HepG2 (cell line): ENCODE results near the gene ALDH18A1. TPM values are rescaled to one million over a fixed set of nuclear protein-coding genes. Genes with fewer than 3 reads are reported as not detected.

Source experiments
- E2F1 ChIP-seq: sonication (generic); formaldehyde crosslinking; IDR thresholded peaks from 2 replicates; pipeline ENCODE4 v1.5.0; 2020; ENCODE audit warnings: missing genetic modification reagents
- GTF2F1 ChIP-seq: fragments of 150-350 bp; IDR thresholded peaks from 2 replicates; pipeline ENCODE4 v1.6.1; 2014; ENCODE audit warnings: low read length
- ISX ChIP-seq: sonication (generic); formaldehyde crosslinking; conservative IDR thresholded peaks from 2 replicates; pipeline ENCODE4 v1.5.0; 2020; ENCODE audit warnings: missing genetic modification reagents
- KAT8 ChIP-seq: IDR thresholded peaks from 2 replicates; pipeline ENCODE4 v1.6.1; 2016; ENCODE audit warnings: missing genetic modification reagents, missing compliant biosample characterization
- KLF16 ChIP-seq, 2 experiments: sonication (generic) in 1 of 2; formaldehyde crosslinking in 1 of 2; IDR thresholded peaks; 2 replicates each; pipeline versions ENCODE4 v1.6.1 to v1.8.0; 2016 to 2023; ENCODE audit warnings: missing genetic modification reagents in 2 of 2, missing compliant biosample characterization in 1 of 2
- LBX2 ChIP-seq: sonication (generic); formaldehyde crosslinking; IDR thresholded peaks from 2 replicates; pipeline ENCODE4 v1.5.0; 2020; ENCODE audit warnings: missing genetic modification reagents, mild to moderate bottlenecking, borderline replicate concordance
- MED13 ChIP-seq: sonication (generic); formaldehyde crosslinking; IDR thresholded peaks from 2 replicates; pipeline ENCODE4 v1.5.0; 2020; ENCODE audit warnings: missing genetic modification reagents
- MXD3 ChIP-seq: IDR thresholded peaks from 2 replicates; pipeline ENCODE4 v1.6.1; 2016; ENCODE audit warnings: mild to moderate bottlenecking, missing biosample characterization, missing genetic modification reagents
- NBN ChIP-seq: fragments of 450-650 bp; conservative IDR thresholded peaks from 2 replicates; pipeline ENCODE4 v1.6.1; 2017
- NR2F6 ChIP-seq, 2 experiments: IDR thresholded peaks; 2 replicates each; pipeline ENCODE4 v1.6.1; 2016; ENCODE audit warnings: antibody characterized with exemption in 1 of 2, mild to moderate bottlenecking in 1 of 2
- POLR2G ChIP-seq: fragments of 200-400 bp; formaldehyde crosslinking; IDR thresholded peaks from 2 replicates; pipeline ENCODE4 v1.6.1; 2018; ENCODE audit warnings: mild to moderate bottlenecking, low read depth, low read length, moderate library complexity
- RBAK ChIP-seq: sonication (generic); formaldehyde crosslinking; IDR thresholded peaks from 2 replicates; pipeline ENCODE4 v1.5.1; 2020; ENCODE audit warnings: mild to moderate bottlenecking, missing genetic modification reagents
- RCOR2 ChIP-seq: IDR thresholded peaks from 2 replicates; pipeline ENCODE4 v1.6.1; 2016; ENCODE audit warnings: missing biosample characterization, missing genetic modification reagents
- SNRNP70 ChIP-seq: fragments of 200-400 bp; formaldehyde crosslinking; IDR thresholded peaks from 2 replicates; pipeline ENCODE4 v1.6.1; 2017; ENCODE audit warnings: mild to moderate bottlenecking, low read depth, low read length, moderate library complexity
- STAT5B ChIP-seq: sonication (generic); formaldehyde crosslinking; IDR thresholded peaks from 2 replicates; pipeline ENCODE4 v1.4.0; 2020; ENCODE audit warnings: missing genetic modification reagents
- ZBTB44 ChIP-seq: sonication (generic); formaldehyde crosslinking; IDR thresholded peaks from 2 replicates; pipeline ENCODE4 v1.4.0; 2020; ENCODE audit warnings: missing genetic modification reagents
- ZEB1 ChIP-seq: IDR thresholded peaks from 2 replicates; pipeline ENCODE4 v1.6.1; 2012; ENCODE audit warnings: mild to moderate bottlenecking, low read depth, inconsistent platforms; ENCODE audit not compliant: insufficient replicate concordance
- ZFP62 ChIP-seq: sonication (generic); formaldehyde crosslinking; IDR thresholded peaks from 2 replicates; pipeline ENCODE4 v1.4.0; 2020; ENCODE audit warnings: missing genetic modification reagents
- ZFP82 ChIP-seq: sonication (generic); formaldehyde crosslinking; IDR thresholded peaks from 2 replicates; pipeline ENCODE4 v1.5.1; 2020; ENCODE audit warnings: mild to moderate bottlenecking, missing genetic modification reagents, borderline replicate concordance
- ZNF253 ChIP-seq: sonication (generic); formaldehyde crosslinking; IDR thresholded peaks from 2 replicates; pipeline ENCODE4 v1.8.0; 2022; ENCODE audit warnings: mild to moderate bottlenecking, missing genetic modification reagents, borderline replicate concordance
- ZNF451 ChIP-seq: sonication (generic); formaldehyde crosslinking; IDR thresholded peaks from 2 replicates; pipeline ENCODE4 v1.5.0; 2020; ENCODE audit warnings: mild to moderate bottlenecking, missing genetic modification reagents
- ZNF644 ChIP-seq: IDR thresholded peaks from 2 replicates; pipeline ENCODE4 v1.6.1; 2016; ENCODE audit warnings: low read depth
- ZNF720 ChIP-seq: sonication (generic); formaldehyde crosslinking; IDR thresholded peaks from 2 replicates; pipeline ENCODE4 v1.4.0; 2020; ENCODE audit warnings: missing genetic modification reagents
- ZNF775 ChIP-seq: sonication (generic); formaldehyde crosslinking; IDR thresholded peaks from 2 replicates; pipeline ENCODE4 v1.4.0; 2020; ENCODE audit warnings: missing genetic modification reagents, mild to moderate bottlenecking, moderate library complexity, borderline replicate concordance
- ZNF792 ChIP-seq: IDR thresholded peaks from 2 replicates; pipeline ENCODE4 v1.6.1; 2016
- ZSCAN9 ChIP-seq: IDR thresholded peaks from 2 replicates; pipeline ENCODE4 v1.6.1; 2016; ENCODE audit warnings: borderline replicate concordance
- polyA plus RNA-seq, 8 experiments: library from polyadenylated mRNA; depleted of rRNA in 3 of 8; stranded (reverse) in 7 of 8; unstranded in 1 of 8; fragments of >200 nt; fragmentation: Illumina TruSeq in 4 of 8; extraction: Trizol in 4 of 8; gene quantifications; 2 replicates each; pipeline versions ENCODE4 v1.2.1 to v1.2.3, GENCODE V29; 2011 to 2016; ENCODE audit warnings: low read depth in 4 of 8, missing spikeins in 1 of 8, mixed read lengths in 1 of 8; ENCODE audit not compliant: insufficient read depth in 1 of 8
- total RNA-seq, 5 experiments: library from RNA; depleted of rRNA; stranded (reverse); fragments of >200 nt; fragmentation: Illumina TruSeq; extraction: Trizol; gene quantifications; 2 replicates each; pipeline ENCODE4 v1.2.3, GENCODE V29; 2016; ENCODE audit warnings: low read depth in 1 of 5
- TF ChIP-seq, protein P1 (sequence below): IDR thresholded peaks from 2 replicates; pipeline ENCODE4 v1.6.1; 2016; ENCODE audit warnings: missing compliant biosample characterization, missing genetic modification reagents, borderline replicate concordance

ALDH18A1 gene
- total and polyA plus RNA-seq, 2 of the 13 experiments (the other 11 are each of a cell fraction or from before 2014, with no cell fraction given) = 180 to 263 TPM

GRCh38 chr10:95656291-95657164 lies at the start of gene ALDH18A1 (continued):
- peak; percentile 84 for TF ChIP-seq MXD3 (CRISPR knock-in tag)
- 0 out of 2 replicates have a peak, but pooled peaks have one; percentile 46 for TF ChIP-seq ZNF775 (CRISPR knock-in tag)
- TF ChIP-seq ZNF253 (CRISPR knock-in tag) = no peak
- 0 out of 2 replicates have a peak, but pooled peaks have one; percentile 60 for TF ChIP-seq RCOR2 (CRISPR knock-in tag)
- TF ChIP-seq SNRNP70 = peak; percentile 98
- peak; percentile 83 for TF ChIP-seq POLR2G
- no peak for TF ChIP-seq ZNF720
- no peak; the same call in 1 of the 2 replicates for TF ChIP-seq ZSCAN9 (CRISPR knock-in tag)
- TF ChIP-seq ZNF451 (CRISPR knock-in tag) = peak; percentile 51; the same call in 1 of the 2 replicates
- TF ChIP-seq ZBTB44 (CRISPR knock-in tag) = peak; percentile 32; the same call in 1 of the 2 replicates
- no peak for TF ChIP-seq ZFP62
- TF ChIP-seq NR2F6 (IDR thresholded peaks at IDR 0.05) = no peak
- TF ChIP-seq NR2F6 (CRISPR knock-in tag; IDR thresholded peaks at IDR 0.05) = no peak; the same call in 1 of the 2 replicates
- TF ChIP-seq KAT8 (CRISPR knock-in tag) = peak; percentile 76
- no peak for TF ChIP-seq ZFP82 (CRISPR knock-in tag)
- no peak for TF ChIP-seq STAT5B
- TF ChIP-seq KLF16 (CRISPR knock-in tag; IDR thresholded peaks at IDR 0.05) = peak in 1 of 2 experiments; percentile 69; a peak in 1 of 4 replicates
- TF ChIP-seq GTF2F1 = no peak
- TF ChIP-seq ISX = 0 out of 2 replicates have a peak, but pooled peaks have one; percentile 53
- TF ChIP-seq ZEB1 = no peak
- TF ChIP-seq ZNF792 (CRISPR knock-in tag) = peak; percentile 67
- TF ChIP-seq E2F1 (CRISPR knock-in tag) = peak; percentile 67; the same call in 1 of the 2 replicates
- TF ChIP-seq NBN = no peak
- 0 out of 2 replicates have a peak, but pooled peaks have one; percentile 44 for TF ChIP-seq LBX2 (CRISPR knock-in tag)
- TF ChIP-seq RBAK (CRISPR knock-in tag) = no peak
- TF ChIP-seq, protein P1, sequence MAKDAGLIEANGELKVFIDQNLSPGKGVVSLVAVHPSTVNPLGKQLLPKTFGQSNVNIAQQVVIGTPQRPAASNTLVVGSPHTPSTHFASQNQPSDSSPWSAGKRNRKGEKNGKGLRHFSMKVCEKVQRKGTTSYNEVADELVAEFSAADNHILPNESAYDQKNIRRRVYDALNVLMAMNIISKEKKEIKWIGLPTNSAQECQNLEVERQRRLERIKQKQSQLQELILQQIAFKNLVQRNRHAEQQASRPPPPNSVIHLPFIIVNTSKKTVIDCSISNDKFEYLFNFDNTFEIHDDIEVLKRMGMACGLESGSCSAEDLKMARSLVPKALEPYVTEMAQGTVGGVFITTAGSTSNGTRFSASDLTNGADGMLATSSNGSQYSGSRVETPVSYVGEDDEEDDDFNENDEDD = peak; percentile 75
- peak; percentile 49; the same call in 1 of the 2 replicates for TF ChIP-seq MED13
- TF ChIP-seq ZNF644 (CRISPR knock-in tag) = no peak
